Measurements from ENCODE around the gene LENG8.

GRCh38 chr19:54459282-54460229 is 10.6 kb downstream of the LENG8 start:
- TF ChIP-seq TAF1 (IDR thresholded peaks at IDR 0.05; ENCODE audit: borderline replicate concordance, low read depth, low read length), result no peak
- no peak for TF ChIP-seq POLR2AphosphoS5 (IDR thresholded peaks at IDR 0.05; ENCODE audit: low read depth, low read length)
- TF ChIP-seq POLR2A (IDR thresholded peaks at IDR 0.05; ENCODE audit: low read depth, low read length), result peak; percentile 25; the same call in 1 of the 2 replicates
